OCI-LY7 (cell line): ENCODE results near the gene CRCP.

Source experiments
- EZH2phosphoT487 ChIP-seq: fragments of 200-600 bp; sonication (generic); IDR thresholded peaks from 2 replicates; pipeline ENCODE4 v1.6.1; 2018; ENCODE audit warnings: low read depth, borderline replicate concordance, mild to moderate bottlenecking, mixed run types, antibody characterized with exemption, low read length, moderate library complexity, mixed read lengths
- TF ChIP-seq, protein P1 (sequence below): fragments of 200-600 bp; sonication (generic); conservative IDR thresholded peaks from 2 replicates; pipeline ENCODE4 v1.5.1; 2014; ENCODE audit warnings: mild to moderate bottlenecking, antibody characterized with exemption, low read length, moderate library complexity, mixed read lengths

DNA sequence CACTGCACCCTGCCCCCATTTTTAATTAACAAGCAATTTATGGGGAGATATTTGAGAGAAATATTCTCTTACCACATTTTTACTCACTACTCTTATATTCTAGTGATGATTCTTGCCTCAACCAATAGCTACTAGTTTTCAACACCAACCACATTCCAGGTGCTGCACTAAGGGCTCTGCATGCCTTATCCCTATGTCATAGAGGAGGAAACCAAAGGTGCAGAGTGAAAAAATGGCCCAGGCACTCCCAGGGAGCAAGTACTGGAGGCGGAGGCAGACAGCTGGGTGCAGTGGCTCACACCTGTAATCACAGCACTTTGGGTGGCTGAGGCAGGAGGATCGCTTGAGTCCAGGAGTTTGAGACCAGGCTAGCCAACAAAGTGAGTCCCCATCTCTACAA lies 55.0 kb downstream of the CRCP start:
- TF ChIP-seq, protein P1, sequence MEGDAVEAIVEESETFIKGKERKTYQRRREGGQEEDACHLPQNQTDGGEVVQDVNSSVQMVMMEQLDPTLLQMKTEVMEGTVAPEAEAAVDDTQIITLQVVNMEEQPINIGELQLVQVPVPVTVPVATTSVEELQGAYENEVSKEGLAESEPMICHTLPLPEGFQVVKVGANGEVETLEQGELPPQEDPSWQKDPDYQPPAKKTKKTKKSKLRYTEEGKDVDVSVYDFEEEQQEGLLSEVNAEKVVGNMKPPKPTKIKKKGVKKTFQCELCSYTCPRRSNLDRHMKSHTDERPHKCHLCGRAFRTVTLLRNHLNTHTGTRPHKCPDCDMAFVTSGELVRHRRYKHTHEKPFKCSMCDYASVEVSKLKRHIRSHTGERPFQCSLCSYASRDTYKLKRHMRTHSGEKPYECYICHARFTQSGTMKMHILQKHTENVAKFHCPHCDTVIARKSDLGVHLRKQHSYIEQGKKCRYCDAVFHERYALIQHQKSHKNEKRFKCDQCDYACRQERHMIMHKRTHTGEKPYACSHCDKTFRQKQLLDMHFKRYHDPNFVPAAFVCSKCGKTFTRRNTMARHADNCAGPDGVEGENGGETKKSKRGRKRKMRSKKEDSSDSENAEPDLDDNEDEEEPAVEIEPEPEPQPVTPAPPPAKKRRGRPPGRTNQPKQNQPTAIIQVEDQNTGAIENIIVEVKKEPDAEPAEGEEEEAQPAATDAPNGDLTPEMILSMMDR: no peak
- TF ChIP-seq EZH2phosphoT487: no peak
